ENCODE data around the gene TNFRSF1B.

Gene TNFRSF1B

GRCh38 chr1:12182410-12182984 lies 15.7 kb downstream of the TNFRSF1B start:
- H3K4me1 ChIP-seq (ENCODE audit: control insufficient read depth, insufficient read depth, low read length): no peaks in the 10 kb centered on the region
- H3K9ac ChIP-seq (ENCODE audit: low read depth, low read length): no peak overlapping the region
- no peak overlapping the region for H3K4me3 ChIP-seq (ENCODE audit: low read depth, low read length)
- H3K9me3 ChIP-seq (ENCODE audit: control insufficient read depth, insufficient read depth, low read length): peaks cover 4% of the 10 kb centered on the region
- H3K36me3 ChIP-seq (ENCODE audit: control insufficient read depth, insufficient read depth, low read length): no peaks in the 10 kb centered on the region
- no peaks in the 10 kb centered on the region for H3K27me3 ChIP-seq (ENCODE audit: control insufficient read depth, insufficient read depth, low read length)

GRCh38 chr1:12183095-12183794 lies 16.5 kb downstream of the TNFRSF1B start:
- Histone ChIP-seq H3K4me1 (ENCODE audit: control insufficient read depth, insufficient read depth, low read length) (no peaks in the 10 kb centered on the region), H3K4me3 (ENCODE audit: low read depth, low read length) (no peak overlapping the region), H3K27me3 (ENCODE audit: control insufficient read depth, insufficient read depth, low read length) (no peaks in the 10 kb centered on the region)

GRCh38 chr1:12184008-12184681 lies 17.4 kb downstream of the TNFRSF1B start:
- H3K4me3 ChIP-seq (ENCODE audit: low read depth, low read length): no peak overlapping the region
- no peaks in the 10 kb centered on the region for H3K4me1 ChIP-seq (ENCODE audit: control insufficient read depth, insufficient read depth, low read length)
- peaks cover 4% of the 10 kb centered on the region for H3K9me3 ChIP-seq (ENCODE audit: control insufficient read depth, insufficient read depth, low read length)
- H3K27me3 ChIP-seq (ENCODE audit: control insufficient read depth, insufficient read depth, low read length): no peaks in the 10 kb centered on the region
- H3K36me3 ChIP-seq (ENCODE audit: control insufficient read depth, insufficient read depth, low read length): no peaks in the 10 kb centered on the region
- H3K9ac ChIP-seq (ENCODE audit: low read depth, low read length): no peak overlapping the region

More at GRCh38 chr1:12183095-12183794, 16.5 kb downstream of the TNFRSF1B start:
- H3K9me3 ChIP-seq (ENCODE audit: control insufficient read depth, insufficient read depth, low read length): peaks cover 4% of the 10 kb centered on the region
- no peak overlapping the region for H3K9ac ChIP-seq (ENCODE audit: low read depth, low read length)
- no peaks in the 10 kb centered on the region for H3K36me3 ChIP-seq (ENCODE audit: control insufficient read depth, insufficient read depth, low read length)

GRCh38 chr1:12185036-12185917 lies 18.5 kb downstream of the TNFRSF1B start:
- peaks cover 2% of the 10 kb centered on the region for H3K36me3 ChIP-seq (ENCODE audit: control insufficient read depth, insufficient read depth, low read length)
- peaks cover 4% of the 10 kb centered on the region for H3K9me3 ChIP-seq (ENCODE audit: control insufficient read depth, insufficient read depth, low read length)
- H3K4me3 ChIP-seq (ENCODE audit: low read depth, low read length): no peak overlapping the region
- no peak overlapping the region for H3K9ac ChIP-seq (ENCODE audit: low read depth, low read length)
- H3K4me1 ChIP-seq (ENCODE audit: control insufficient read depth, insufficient read depth, low read length): no peaks in the 10 kb centered on the region
- no peaks in the 10 kb centered on the region for H3K27me3 ChIP-seq (ENCODE audit: control insufficient read depth, insufficient read depth, low read length)

DNA sequence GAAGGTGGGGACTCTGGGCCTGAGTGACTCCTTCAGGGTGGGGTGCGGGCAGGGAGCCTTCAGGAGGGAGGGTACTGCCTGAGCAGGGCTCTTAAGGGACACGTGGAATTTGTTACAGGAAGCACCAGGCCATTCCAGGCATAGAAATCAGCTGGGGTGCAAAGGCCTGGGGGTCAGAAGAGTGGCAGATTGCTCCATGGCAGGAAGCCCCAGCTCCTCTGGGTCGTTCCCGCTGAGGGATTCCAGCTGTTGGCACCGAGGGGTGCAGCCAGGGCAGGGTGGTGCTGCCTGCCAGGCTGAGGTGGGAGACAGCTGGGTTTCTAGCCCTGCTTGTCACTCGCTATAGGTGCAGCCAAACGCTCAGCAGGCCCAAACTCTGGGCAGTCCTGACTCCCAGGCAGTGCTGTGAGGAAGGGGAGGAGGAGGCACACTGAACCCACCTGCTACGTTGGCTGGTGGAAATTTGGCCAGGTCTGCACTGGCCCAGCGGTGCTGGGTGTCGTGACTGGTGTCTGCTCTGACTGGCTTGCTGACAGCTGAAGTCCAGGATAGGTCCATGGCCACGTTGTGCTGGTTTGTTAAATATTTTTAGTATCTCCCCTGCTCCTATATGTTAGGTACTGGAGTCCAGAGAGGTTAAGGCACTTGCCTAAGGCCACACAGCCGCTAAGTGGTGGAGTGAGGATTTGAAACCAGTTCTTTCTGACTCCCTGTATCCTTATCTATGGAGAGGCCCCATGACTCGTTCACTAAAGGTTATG lies 19.3 kb downstream of the TNFRSF1B start:
- Histone ChIP-seq H3K4me1 (ENCODE audit: control insufficient read depth, insufficient read depth, low read length) (no peaks in the 10 kb centered on the region), H3K36me3 (ENCODE audit: control insufficient read depth, insufficient read depth, low read length) (peaks cover 2% of the 10 kb centered on the region), H3K9me3 (ENCODE audit: control insufficient read depth, insufficient read depth, low read length) (peaks cover 4% of the 10 kb centered on the region), H3K4me3 (ENCODE audit: low read depth, low read length) (no peak overlapping the region), H3K27me3 (ENCODE audit: control insufficient read depth, insufficient read depth, low read length) (no peaks in the 10 kb centered on the region), H3K9ac (ENCODE audit: low read depth, low read length) (no peak overlapping the region)

- no peaks in the 10 kb centered on the region for H3K4me1 ChIP-seq (ENCODE audit: control insufficient read depth, insufficient read depth, low read length)
- H3K9ac ChIP-seq (ENCODE audit: low read depth, low read length): no peak overlapping the region
- H3K9me3 ChIP-seq (ENCODE audit: control insufficient read depth, insufficient read depth, low read length): peaks cover 4% of the 10 kb centered on the region
- H3K4me3 ChIP-seq (ENCODE audit: low read depth, low read length): no peak overlapping the region
- H3K36me3 ChIP-seq (ENCODE audit: control insufficient read depth, insufficient read depth, low read length): peaks cover 2% of the 10 kb centered on the region
- no peaks in the 10 kb centered on the region for H3K27me3 ChIP-seq (ENCODE audit: control insufficient read depth, insufficient read depth, low read length)
These were observed 19.8 kb downstream of the TNFRSF1B start for GRCh38 chr1:12186679-12186985.

GRCh38 chr1:12188115-12188514 lies 21.3 kb downstream of the TNFRSF1B start:
- Histone ChIP-seq H3K9me3 (ENCODE audit: control insufficient read depth, insufficient read depth, low read length) (peaks cover 4% of the 10 kb centered on the region), H3K27me3 (ENCODE audit: control insufficient read depth, insufficient read depth, low read length) (no peaks in the 10 kb centered on the region), H3K9ac (ENCODE audit: low read depth, low read length) (no peak overlapping the region), H3K4me3 (ENCODE audit: low read depth, low read length) (no peak overlapping the region), H3K36me3 (ENCODE audit: control insufficient read depth, insufficient read depth, low read length) (peaks cover 2% of the 10 kb centered on the region), H3K4me1 (ENCODE audit: control insufficient read depth, insufficient read depth, low read length) (no peaks in the 10 kb centered on the region)

- no peak overlapping the region for H3K9ac ChIP-seq (ENCODE audit: low read depth, low read length)
- no peak overlapping the region for H3K4me3 ChIP-seq (ENCODE audit: low read depth, low read length)
- no peaks in the 10 kb centered on the region for H3K27me3 ChIP-seq (ENCODE audit: control insufficient read depth, insufficient read depth, low read length)
- H3K4me1 ChIP-seq (ENCODE audit: control insufficient read depth, insufficient read depth, low read length): no peaks in the 10 kb centered on the region
- peaks cover 2% of the 10 kb centered on the region for H3K36me3 ChIP-seq (ENCODE audit: control insufficient read depth, insufficient read depth, low read length)
- H3K9me3 ChIP-seq (ENCODE audit: control insufficient read depth, insufficient read depth, low read length): peaks cover 4% of the 10 kb centered on the region
These were observed 22.0 kb downstream of the TNFRSF1B start for GRCh38 chr1:12188657-12189327.

DNA sequence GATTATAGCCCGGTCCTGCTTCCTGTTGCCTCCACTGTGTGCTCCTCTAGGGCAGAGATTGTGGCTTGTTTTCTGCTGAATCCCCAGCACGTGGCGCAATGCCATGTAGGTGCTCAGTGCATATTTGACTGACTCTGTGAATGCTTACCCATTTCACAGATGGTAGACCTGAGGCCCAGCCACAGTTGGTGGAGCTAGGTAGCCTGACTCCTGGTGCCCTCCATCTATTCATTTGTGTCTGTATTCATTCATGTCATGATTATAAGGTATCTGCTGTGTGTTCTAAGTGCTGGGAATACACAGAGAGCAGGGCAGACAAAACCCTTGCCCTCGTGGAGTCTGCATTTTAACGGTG lies 22.5 kb downstream of the TNFRSF1B start:
- H3K9ac ChIP-seq (ENCODE audit: low read depth, low read length): no peak overlapping the region
- no peaks in the 10 kb centered on the region for H3K4me1 ChIP-seq (ENCODE audit: control insufficient read depth, insufficient read depth, low read length)
- no peaks in the 10 kb centered on the region for H3K27me3 ChIP-seq (ENCODE audit: control insufficient read depth, insufficient read depth, low read length)
- no peak overlapping the region for H3K4me3 ChIP-seq (ENCODE audit: low read depth, low read length)
- peaks cover 4% of the 10 kb centered on the region for H3K9me3 ChIP-seq (ENCODE audit: control insufficient read depth, insufficient read depth, low read length)
- peaks cover 2% of the 10 kb centered on the region for H3K36me3 ChIP-seq (ENCODE audit: control insufficient read depth, insufficient read depth, low read length)

- no peaks in the 10 kb centered on the region for H3K27me3 ChIP-seq (ENCODE audit: control insufficient read depth, insufficient read depth, low read length)
- no peak overlapping the region for H3K9ac ChIP-seq (ENCODE audit: low read depth, low read length)
- H3K36me3 ChIP-seq (ENCODE audit: control insufficient read depth, insufficient read depth, low read length): peaks cover 2% of the 10 kb centered on the region
- H3K4me3 ChIP-seq (ENCODE audit: low read depth, low read length): no peak overlapping the region
- no peaks in the 10 kb centered on the region for H3K4me1 ChIP-seq (ENCODE audit: control insufficient read depth, insufficient read depth, low read length)
- H3K9me3 ChIP-seq (ENCODE audit: control insufficient read depth, insufficient read depth, low read length): no peaks in the 10 kb centered on the region
These were observed 24.6 kb downstream of the TNFRSF1B start for GRCh38 chr1:12191242-12192032.
